Gastrocnemius medialis (tissue), 4 donors: ENCODE measurements around the gene SNX32. TPM values are rescaled to one million over a fixed set of nuclear protein-coding genes. Genes with fewer than 3 reads are reported as not detected.

Experiments used
- ATAC-seq, 2 donors: fragments of 150-250 bp; one replicate each; pipeline ENCODE4 v1.9.1; 2016
- DNase-seq, 2 donors: peaks; one replicate each; pipeline ENCODE4 v3.0.0-alpha.2; 2019
- H3K27ac ChIP-seq, 4 donors: fragments of 200-600 bp; sonication (generic); 1 replicate in 1 of 4; 2 replicates in 3 of 4; pipeline ENCODE4 v1.5.1; 2016 to 2018; ENCODE audit warnings: mild to moderate bottlenecking in 2 of 4, moderate library complexity in 1 of 4
- H3K27me3 ChIP-seq, 3 donors: fragments of 200-600 bp; sonication (generic) in 2 of 3; 1 replicate in 1 of 3; 2 replicates in 2 of 3; pipeline versions ENCODE4 v1.5.1 to v1.6.0; 2016 to 2019; ENCODE audit warnings: mild to moderate bottlenecking in 1 of 3, moderate library complexity in 1 of 3
- H3K36me3 ChIP-seq, 2 donors: fragments of 200-600 bp; sonication (generic) in 1 of 2; one replicate each; pipeline ENCODE4 v1.5.1; 2017 to 2018
- H3K4me1 ChIP-seq, 2 donors: fragments of 200-600 bp; sonication (generic) in 1 of 2; one replicate each; pipeline ENCODE4 v1.5.1; 2016 to 2017; ENCODE audit warnings: mild to moderate bottlenecking in 2 of 2
- H3K4me3 ChIP-seq, 4 donors: fragments of 200-600 bp; sonication (generic) in 3 of 4; 1 replicate in 1 of 4; 2 replicates in 3 of 4; pipeline ENCODE4 v1.5.1; 2016 to 2019; ENCODE audit warnings: mild to moderate bottlenecking in 2 of 4
- H3K9me3 ChIP-seq, 3 donors: fragments of 200-600 bp; sonication (generic) in 2 of 3; 1 replicate in 1 of 3; 2 replicates in 2 of 3; pipeline ENCODE4 v1.5.1; 2016 to 2019
- POLR2A ChIP-seq, 2 donors: fragments of 450-650 bp; IDR thresholded peaks; one replicate each; pipeline ENCODE4 v1.6.1; 2017; ENCODE audit warnings: antibody characterized with exemption in 2 of 2, mild to moderate bottlenecking in 2 of 2, moderate library complexity in 2 of 2
- in situ Hi-C, 4 donors: fragments of 200-750 bp; cut with MboI; loops; one replicate each; pipeline versions ENCODE4 v1.15.0 to v1.8.0; 2017; ENCODE audit warnings: low sequenced_read_pairs in 4 of 4
- intact Hi-C: fragments of 100-400 bp; cut with DNase I; formaldehyde crosslinking; loops from one replicate; pipeline ENCODE4 v1.15.1; 2023; ENCODE audit warnings: low total_unique reads
- total RNA-seq, 4 donors: library from RNA; depleted of rRNA; stranded (reverse); fragments of >200 nt; gene quantifications; one replicate each; pipeline versions ENCODE4 v1.1.0 to v1.2.3, GENCODE V29; 2016
- TF ChIP-seq, protein P1 (sequence below), 5 experiments: fragments of 450-650 bp in 3 of 5; fragments of 200-600 bp in 2 of 5; sonication (generic) in 2 of 5; IDR thresholded peaks in 4 of 5; conservative IDR thresholded peaks in 1 of 5; 1 replicate in 4 of 5; 2 replicates in 1 of 5; pipeline ENCODE4 v1.5.1; 2016 to 2019; ENCODE audit warnings: antibody characterized with exemption in 5 of 5, mild to moderate bottlenecking in 3 of 5, moderate library complexity in 3 of 5

SNX32 gene
- total RNA-seq, 4 donors from 2014 or later = 0.11 TPM; not detected in 3

DNA sequence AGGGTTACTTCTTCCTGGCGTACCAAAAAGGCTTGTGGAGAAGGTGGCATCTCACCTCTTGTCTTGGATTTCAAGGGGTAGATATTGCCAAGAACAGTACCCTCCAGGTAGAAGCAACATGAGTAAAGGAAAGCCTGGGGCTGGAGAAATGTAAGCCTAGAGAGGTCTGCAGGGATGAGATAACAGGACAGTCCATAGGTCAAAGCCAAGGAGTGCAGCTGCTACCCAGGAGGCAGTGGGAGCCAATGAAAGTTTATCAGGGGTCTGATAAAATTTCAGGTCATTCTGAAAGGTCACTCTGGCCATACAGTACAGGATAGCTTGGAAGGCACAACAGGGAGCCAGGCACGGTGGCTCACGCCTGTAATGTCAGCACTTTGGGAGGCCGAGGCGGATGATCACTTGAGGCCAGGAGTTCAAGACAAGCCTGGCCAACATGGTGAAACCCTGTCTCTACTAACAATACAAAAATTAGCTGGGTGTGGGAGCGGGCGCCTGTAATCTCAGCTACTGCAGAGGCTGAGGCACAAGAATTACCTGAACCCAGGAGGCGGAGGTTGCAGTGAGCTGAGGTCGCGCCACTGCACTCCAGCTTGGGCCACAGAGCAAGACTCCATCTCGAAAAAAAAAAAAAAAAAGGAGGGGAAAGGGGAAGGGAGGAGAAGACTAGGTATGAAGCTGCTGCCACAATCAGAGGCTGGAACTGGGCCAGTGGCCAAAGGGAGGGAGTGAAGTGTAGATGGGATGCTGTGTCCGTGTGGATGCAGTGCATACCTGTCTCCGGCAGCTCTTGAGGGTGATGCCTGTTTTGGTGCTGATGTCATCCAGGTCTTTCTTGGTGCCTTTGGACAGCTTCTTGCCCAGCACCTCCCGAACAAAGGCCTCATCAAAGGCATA is 53.3 kb downstream of the SNX32 start:
- Histone ChIP-seq H3K9me3 (no peaks in the 10 kb centered on the region), H3K27me3 (no peaks in the 10 kb centered on the region), H3K27ac (peak overlapping the region; percentile 93 to 98 (median 96)), H3K36me3 (peaks cover 0 to 38% of the 10 kb centered on the region in 2 donors), H3K4me3 (peak overlapping the region; percentile 66 to 86 (median 78)), H3K4me1 (peaks cover 30 to 33% of the 10 kb centered on the region in 2 donors)
- intact Hi-C loops = no loop called here
- in situ Hi-C loops = loop anchor here (10.0 kb wide), 3 partner anchors 78 to 108 kb away; partner anchors contain the start of gene SART1 (in 1 of the 4)
- no peak for DNase-seq
- TF ChIP-seq, protein P1, sequence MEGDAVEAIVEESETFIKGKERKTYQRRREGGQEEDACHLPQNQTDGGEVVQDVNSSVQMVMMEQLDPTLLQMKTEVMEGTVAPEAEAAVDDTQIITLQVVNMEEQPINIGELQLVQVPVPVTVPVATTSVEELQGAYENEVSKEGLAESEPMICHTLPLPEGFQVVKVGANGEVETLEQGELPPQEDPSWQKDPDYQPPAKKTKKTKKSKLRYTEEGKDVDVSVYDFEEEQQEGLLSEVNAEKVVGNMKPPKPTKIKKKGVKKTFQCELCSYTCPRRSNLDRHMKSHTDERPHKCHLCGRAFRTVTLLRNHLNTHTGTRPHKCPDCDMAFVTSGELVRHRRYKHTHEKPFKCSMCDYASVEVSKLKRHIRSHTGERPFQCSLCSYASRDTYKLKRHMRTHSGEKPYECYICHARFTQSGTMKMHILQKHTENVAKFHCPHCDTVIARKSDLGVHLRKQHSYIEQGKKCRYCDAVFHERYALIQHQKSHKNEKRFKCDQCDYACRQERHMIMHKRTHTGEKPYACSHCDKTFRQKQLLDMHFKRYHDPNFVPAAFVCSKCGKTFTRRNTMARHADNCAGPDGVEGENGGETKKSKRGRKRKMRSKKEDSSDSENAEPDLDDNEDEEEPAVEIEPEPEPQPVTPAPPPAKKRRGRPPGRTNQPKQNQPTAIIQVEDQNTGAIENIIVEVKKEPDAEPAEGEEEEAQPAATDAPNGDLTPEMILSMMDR (IDR thresholded peaks at IDR 0.05 in 4 of 5, conservative IDR thresholded peaks at IDR 0.05 in 1 of 5) = no peak
- TF ChIP-seq POLR2A (IDR thresholded peaks at IDR 0.05) = no peak
- ATAC-seq = no peak

DNA sequence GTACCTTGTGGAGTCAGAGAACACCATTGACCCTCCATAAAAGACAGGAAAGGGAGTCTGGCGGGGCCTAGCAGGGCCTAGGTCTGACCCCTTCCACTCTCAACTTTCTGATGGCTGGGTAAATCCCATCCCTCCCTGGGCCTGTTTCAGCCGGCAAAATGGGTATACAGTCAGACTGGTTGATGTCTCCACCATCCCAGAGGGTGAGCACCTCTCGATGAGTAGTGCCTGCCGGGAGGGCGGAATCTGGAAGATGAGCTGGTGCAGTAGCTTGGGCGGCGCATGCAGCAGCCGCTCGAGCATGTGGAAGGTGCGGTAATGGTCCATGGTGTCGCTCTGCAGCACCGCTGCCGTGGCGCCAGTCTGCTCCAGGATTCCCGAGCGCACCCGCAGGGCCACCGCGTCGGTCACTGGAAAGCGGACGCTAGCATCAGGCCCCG is 54.0 kb downstream of the SNX32 start:
- H3K4me3 ChIP-seq = peak overlapping the region; percentile 66 to 86 (median 78)
- peaks cover 37 to 39% of the 10 kb centered on the region in 2 donors for H3K4me1 ChIP-seq
- DNase-seq (no peak), ATAC-seq (no peak)
- H3K36me3 ChIP-seq = peaks cover 0 to 32% of the 10 kb centered on the region in 2 donors
- TF ChIP-seq, protein P1 (IDR thresholded peaks at IDR 0.05 in 4 of 5, conservative IDR thresholded peaks at IDR 0.05 in 1 of 5) = no peak
- no peak for TF ChIP-seq POLR2A (IDR thresholded peaks at IDR 0.05)
- H3K27me3 ChIP-seq = no peaks in the 10 kb centered on the region
- peak overlapping the region; percentile 93 to 98 (median 96) for H3K27ac ChIP-seq
- in situ Hi-C loops (loop anchor here (10.0 kb wide), 3 partner anchors 77 to 107 kb away; partner anchors contain the start of gene SART1 (in 1 of the 4)), intact Hi-C loops (loop anchor here (1.0 to 2.0 kb wide), 6 partner anchors 14 to 115 kb away; partner anchors contain the start of genes BANF1, C11orf68, DRAP1 and EIF1AD)
- no peaks in the 10 kb centered on the region for H3K9me3 ChIP-seq

DNA sequence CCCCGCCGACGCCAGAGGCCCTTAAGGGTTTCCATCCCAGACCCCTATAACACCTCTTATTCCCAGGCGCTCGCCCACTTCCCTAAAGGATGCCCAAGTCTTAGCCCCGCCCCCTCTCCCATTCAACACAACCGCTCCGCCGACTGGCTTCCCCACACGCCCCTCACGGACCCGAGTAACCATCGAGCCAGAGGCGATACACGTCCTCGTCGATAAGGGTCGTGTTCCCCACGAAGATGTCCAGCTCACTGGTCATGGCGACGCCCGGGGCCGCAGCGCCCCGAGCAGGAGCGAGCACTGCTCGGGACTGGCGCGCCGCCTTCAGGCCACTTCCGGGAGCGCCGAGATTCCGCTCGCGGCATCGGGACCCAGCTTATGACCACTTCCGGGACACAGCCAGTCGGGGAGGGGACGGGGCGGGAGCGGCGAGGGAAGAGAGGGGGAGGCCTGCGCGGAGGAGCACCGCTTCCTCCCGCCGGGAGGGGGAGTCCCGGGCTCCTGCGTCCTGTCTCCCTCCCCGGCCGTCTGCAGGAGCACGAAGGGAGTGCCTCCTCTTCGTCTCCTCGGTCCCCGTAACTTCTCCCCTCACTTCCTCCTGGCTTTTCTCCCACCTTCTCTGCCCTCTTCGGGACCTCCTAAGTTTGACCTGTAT is 54.5 kb downstream of the SNX32 start, which contains the start of gene FIBP:
FIBP (minus strand) TSS at position 309 of the 652 bp plus-strand sequence; CDS start at position 256, 53 bp downstream.
- peaks cover 41 to 45% of the 10 kb centered on the region in 2 donors for H3K4me1 ChIP-seq
- intact Hi-C loops = loop anchor here (1.0 to 2.0 kb wide), 6 partner anchors 15 to 115 kb away; partner anchors contain the start of genes BANF1, C11orf68, DRAP1 and EIF1AD

More for the DNA sequence above, 54.5 kb downstream of the SNX32 start, which contains the start of gene FIBP:
- H3K27ac ChIP-seq = peak within 1 kb of the TSS; percentile 93 to 98 (median 96)
- H3K27me3 ChIP-seq = no peaks in the 10 kb centered on the region
- TF ChIP-seq, protein P1 (IDR thresholded peaks at IDR 0.05 in 4 of 5, conservative IDR thresholded peaks at IDR 0.05 in 1 of 5) = peak; percentile 85 to 95 (median 93)
- TF ChIP-seq POLR2A (IDR thresholded peaks at IDR 0.05) = peak; percentile 80 to 92
- H3K9me3 ChIP-seq = no peaks in the 10 kb centered on the region
- in situ Hi-C loops = loop anchor here (10.0 kb wide), 3 partner anchors 77 to 107 kb away; partner anchors contain the start of gene SART1 (in 1 of the 4)
- DNase-seq = peak; percentile 97 to 98
- peaks cover 0 to 26% of the 10 kb centered on the region in 2 donors for H3K36me3 ChIP-seq
- peak; percentile 68 for ATAC-seq
- peak within 1 kb of the TSS; percentile 66 to 86 (median 78) for H3K4me3 ChIP-seq
